SK-N-SH (cell line): Measurements from ENCODE around the gene PPP1R15B. TPM values are rescaled to one million over a fixed set of nuclear protein-coding genes. Genes with fewer than 3 reads are reported as not detected.

ENCODE experiments used
- CTCF ChIA-PET: fragments of 300-600, 350-600 bp; formaldehyde crosslinking; extraction: SDS; loops from one replicate; lab custom pipeline; 2021; lab: Yijun Ruan, JAX
- POLR2A ChIA-PET: fragments of 350-600 bp; sonication (Branson Sonifier 250); formaldehyde crosslinking; extraction: SDS; loops from one replicate; lab custom pipeline; 2020; ENCODE audit warnings: antibody characterized with exemption, inconsistent platforms; lab: Yijun Ruan, JAX
- DNase-seq: peaks from one replicate; pipeline ENCODE4 v3.0.0; 2012
- H2AFZ ChIP-seq: fragments of 200-600 bp; sonication (generic); 2 replicates; pipeline ENCODE4 v1.8.1; 2016; ENCODE audit warnings: antibody characterized with exemption, mild to moderate bottlenecking, low read depth
- H3F3A ChIP-seq: fragments of 200-600 bp; sonication (generic); replicated peaks from 2 replicates; pipeline ENCODE3; 2016; ENCODE audit warnings: antibody characterized with exemption, mild to moderate bottlenecking; ENCODE audit not compliant: insufficient read depth
- H3K27ac ChIP-seq, 2 experiments: fragments of 200-500 bp in 1 of 2; fragments of 200-600 bp in 1 of 2; sonication (Bioruptor generic) in 1 of 2; sonication (generic), shearing (Covaris generic) in 1 of 2; 2 replicates each; pipeline versions ENCODE4 v1.5.1 to v1.6.1; 2014 to 2016; ENCODE audit warnings: low read depth in 2 of 2, inconsistent platforms in 1 of 2, low read length in 1 of 2, mild to moderate bottlenecking in 1 of 2, mixed read lengths in 1 of 2
- H3K27me3 ChIP-seq: fragments of 200-600 bp; sonication (generic), shearing (Covaris generic); 2 replicates; pipeline ENCODE4 v1.6.1; 2016; ENCODE audit warnings: mixed run types; ENCODE audit not compliant: insufficient read depth
- H3K36me3 ChIP-seq, 2 experiments: fragments of 200-500 bp in 1 of 2; fragments of 200-600 bp in 1 of 2; sonication (Bioruptor generic) in 1 of 2; sonication (generic) in 1 of 2; replicated peaks in 1 of 2; 2 replicates each; pipeline versions ENCODE3 to v1.5.1; 2014 to 2016; ENCODE audit warnings: low read length in 1 of 2, mild to moderate bottlenecking in 1 of 2; ENCODE audit not compliant: insufficient read depth in 2 of 2, control insufficient read depth in 1 of 2
- H3K4me1 ChIP-seq, 2 experiments: fragments of 200-500 bp in 1 of 2; fragments of 200-600 bp in 1 of 2; sonication (Bioruptor generic) in 1 of 2; sonication (generic), shearing (Covaris generic) in 1 of 2; 2 replicates each; pipeline versions ENCODE4 v1.5.1 to v1.6.1; 2014 to 2016; ENCODE audit warnings: low read depth in 1 of 2, low read length in 1 of 2, mixed run types in 1 of 2; ENCODE audit not compliant: insufficient read depth in 2 of 2, control insufficient read depth in 1 of 2
- H3K4me2 ChIP-seq: fragments of 200-600 bp; sonication (generic), shearing (Covaris generic); 2 replicates; pipeline ENCODE4 v1.6.1; 2017; ENCODE audit warnings: mixed run types
- H3K4me3 ChIP-seq, 2 experiments: fragments of 200-500 bp in 1 of 2; fragments of 200-600 bp in 1 of 2; sonication (Bioruptor generic) in 1 of 2; sonication (generic), shearing (Covaris generic) in 1 of 2; 2 replicates each; pipeline versions ENCODE4 v1.5.1 to v1.8.1; 2014 to 2016; ENCODE audit warnings: low read depth in 2 of 2, inconsistent platforms in 1 of 2, low read length in 1 of 2, mild to moderate bottlenecking in 1 of 2, mixed read lengths in 1 of 2, moderate library complexity in 1 of 2
- H3K79me2 ChIP-seq: fragments of 200-600 bp; sonication (generic); 2 replicates; pipeline ENCODE4 v1.8.1; 2017; ENCODE audit warnings: mild to moderate bottlenecking; ENCODE audit not compliant: insufficient read depth
- H3K9ac ChIP-seq: fragments of 200-600 bp; sonication (generic); 2 replicates; pipeline ENCODE4 v1.6.1; 2017; ENCODE audit warnings: mixed run types
- H3K9me2 ChIP-seq: fragments of 200-600 bp; sonication (generic); 2 replicates; pipeline ENCODE4 v1.6.1; 2017; ENCODE audit warnings: mixed run types
- H3K9me3 ChIP-seq: fragments of 200-600 bp; sonication (generic); 2 replicates; pipeline ENCODE4 v1.6.1; 2017; ENCODE audit warnings: mixed run types, mild to moderate bottlenecking, moderate library complexity
- H4K20me1 ChIP-seq: fragments of 200-600 bp; sonication (generic); 2 replicates; pipeline ENCODE4 v1.6.1; 2017; ENCODE audit warnings: mild to moderate bottlenecking, mixed run types; ENCODE audit not compliant: insufficient read depth
- ELF1 ChIP-seq: IDR thresholded peaks from 2 replicates; pipeline ENCODE4 v1.4.0; 2012
- EP300 ChIP-seq, 2 experiments: IDR thresholded peaks; 2 replicates each; pipeline versions ENCODE4 v1.4.0 to v1.6.1; 2012; ENCODE audit warnings: borderline replicate concordance in 1 of 2, low read depth in 1 of 2, low read length in 1 of 2
- EZH2phosphoT487 ChIP-seq: fragments of 200-600 bp; sonication (generic); IDR thresholded peaks from 2 replicates; pipeline ENCODE4 v1.6.1; 2017; ENCODE audit warnings: low read depth, mixed run types, mild to moderate bottlenecking, antibody characterized with exemption, moderate library complexity, borderline replicate concordance
- FOSL2 ChIP-seq: IDR thresholded peaks from 2 replicates; pipeline ENCODE4 v1.4.0; 2012; ENCODE audit warnings: low read depth, mild to moderate bottlenecking, moderate library complexity, borderline replicate concordance
- FOXJ3 ChIP-seq: sonication (generic); formaldehyde crosslinking; IDR thresholded peaks from 2 replicates; pipeline ENCODE4 v1.5.1; 2020; ENCODE audit warnings: mild to moderate bottlenecking, missing genetic modification reagents
- FOXM1 ChIP-seq: IDR thresholded peaks from 2 replicates; pipeline ENCODE4 v1.4.0; 2012; ENCODE audit warnings: low read depth, mild to moderate bottlenecking
- GABPA ChIP-seq: IDR thresholded peaks from 2 replicates; pipeline ENCODE4 v1.4.0; 2012; ENCODE audit warnings: low read depth, mild to moderate bottlenecking
- GATA2 ChIP-seq: sonication (generic); formaldehyde crosslinking; IDR thresholded peaks from 2 replicates; pipeline ENCODE4 v1.5.0; 2020; ENCODE audit warnings: mild to moderate bottlenecking, missing genetic modification reagents
- JUND ChIP-seq: IDR thresholded peaks from 2 replicates; pipeline ENCODE4 v1.4.0; 2012
- MEF2A ChIP-seq: IDR thresholded peaks from 2 replicates; pipeline ENCODE4 v1.4.0; 2012; ENCODE audit warnings: low read depth, borderline replicate concordance
- MXI1 ChIP-seq: IDR thresholded peaks from 2 replicates; pipeline ENCODE4 v1.6.1; 2012; ENCODE audit warnings: mild to moderate bottlenecking, low read depth, low read length, improper control_type of control experiment
- NFIC ChIP-seq: IDR thresholded peaks from 2 replicates; pipeline ENCODE4 v1.4.0; 2012; ENCODE audit warnings: borderline replicate concordance
- NRF1 ChIP-seq: IDR thresholded peaks from 2 replicates; pipeline ENCODE4 v1.6.1; 2012; ENCODE audit warnings: low read depth, mild to moderate bottlenecking, low read length
- POLR2AphosphoS5 ChIP-seq: IDR thresholded peaks from 2 replicates; pipeline ENCODE4 v1.6.1; 2012; ENCODE audit warnings: low read depth, low read length
- REST ChIP-seq: IDR thresholded peaks from 2 replicates; pipeline ENCODE4 v1.6.1; 2012; ENCODE audit warnings: mild to moderate bottlenecking, low read depth, low read length, moderate library complexity
- RXRA ChIP-seq: IDR thresholded peaks from 2 replicates; pipeline ENCODE4 v1.4.0; 2012; ENCODE audit warnings: low read depth, mild to moderate bottlenecking, borderline replicate concordance
- SIN3A ChIP-seq: IDR thresholded peaks from 2 replicates; pipeline ENCODE4 v1.6.1; 2012; ENCODE audit warnings: low read depth, mild to moderate bottlenecking, low read length, moderate library complexity, borderline replicate concordance
- SMC3 ChIP-seq: IDR thresholded peaks from 2 replicates; pipeline ENCODE4 v1.6.1; 2012; ENCODE audit warnings: low read depth, low read length, improper control_type of control experiment
- TAF1 ChIP-seq: IDR thresholded peaks from 2 replicates; pipeline ENCODE4 v1.6.1; 2012; ENCODE audit warnings: low read depth, mild to moderate bottlenecking, low read length, moderate library complexity, borderline replicate concordance
- YY1 ChIP-seq: IDR thresholded peaks from 2 replicates; pipeline ENCODE4 v1.4.0; 2012; ENCODE audit warnings: low read depth, mild to moderate bottlenecking
- ZBTB33 ChIP-seq: IDR thresholded peaks from 2 replicates; pipeline ENCODE4 v1.4.0; 2012; ENCODE audit warnings: low read depth, borderline replicate concordance
- WGBS: methylation state at CpG from one replicate; pipeline ENCODE4 v1.1.6; 2017; ENCODE audit warnings: low lambda C conversion rate; 5-methylcytosine and 5-hydroxymethylcytosine counted together
- polyA plus RNA-seq, 3 experiments: library from polyadenylated mRNA; depleted of rRNA; stranded (reverse); fragments of >200 nt; gene quantifications; 2 replicates each; pipeline ENCODE4 v1.2.3, GENCODE V29; 2012
- TF ChIP-seq, protein P1 (sequence below): IDR thresholded peaks from 2 replicates; pipeline ENCODE4 v1.4.0; 2012; ENCODE audit warnings: low read depth
- TF ChIP-seq, protein P2 (sequence below): fragments of 200-600 bp; sonication (generic); IDR thresholded peaks from 2 replicates; pipeline ENCODE4 v1.6.1; 2017; ENCODE audit warnings: antibody characterized with exemption, mild to moderate bottlenecking, moderate library complexity
- TF ChIP-seq, protein P3 (sequence below): IDR thresholded peaks from 2 replicates; pipeline ENCODE4; 2012

Gene PPP1R15B
- polyA plus RNA-seq, 1 of the 3 experiments (the other 2 are of a cell fraction) = 12.1 TPM

DNA sequence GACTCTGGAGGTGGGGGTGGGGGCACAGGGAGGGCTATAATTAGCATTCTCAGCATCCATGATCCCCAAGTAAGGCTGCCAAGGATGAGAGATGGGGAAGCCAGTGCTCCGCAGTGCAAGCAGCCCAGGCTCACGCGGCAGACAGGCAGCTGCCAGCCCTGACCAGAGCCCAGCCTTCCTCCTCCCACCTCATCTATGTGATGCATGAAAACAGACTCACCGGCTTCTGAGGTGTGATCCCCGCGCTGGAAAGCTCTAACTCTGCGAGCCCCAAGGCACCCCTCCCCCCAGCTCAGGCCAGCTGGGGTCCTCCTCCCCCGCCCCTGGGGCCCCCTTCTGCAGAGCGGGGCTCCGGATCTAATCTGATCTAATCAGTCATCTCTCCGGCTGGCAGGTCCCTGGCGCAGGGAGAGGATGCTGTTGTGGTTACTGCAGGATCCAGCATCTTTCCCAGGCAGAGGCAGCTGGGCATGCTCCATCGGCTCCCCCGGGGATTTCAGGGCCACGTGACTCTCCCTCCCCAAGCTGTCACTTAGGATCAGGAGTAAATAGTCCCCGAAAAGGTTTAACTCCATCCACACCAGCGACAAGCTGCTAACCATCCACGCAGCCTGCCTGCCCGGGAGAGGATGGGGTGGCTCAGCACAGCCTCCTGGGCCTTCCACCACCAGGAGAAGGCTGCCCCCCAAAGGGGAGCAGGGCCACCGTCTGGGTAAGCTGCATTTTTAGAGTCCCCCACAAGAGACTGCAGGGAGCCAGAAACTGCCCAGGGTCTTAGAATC, 52.0 kb downstream of the PPP1R15B start, which contains the start of gene PLEKHA6:
TSS of gene PLEKHA6 (minus strand) at position 456 of the 782 bp plus-strand sequence. CDS start 86,202 bp downstream, outside the sequence.
- Histone ChIP-seq H3K27ac (peak within 1 kb of the TSS in 1 of 2 experiments; percentile 90; a peak in 2 of 4 replicates), H3K4me2 (peak within 1 kb of the TSS; percentile 69; the same call in 1 of the 2 replicates), H3K4me3 (peak within 1 kb of the TSS; percentile 9 to 21; a peak in 3 of 4 replicates), H3K9me2 (no peaks in the 10 kb centered on the region), H3K4me1 (peaks cover 4 to 44% of the 10 kb centered on the region in 2 experiments; a peak in 1 of 4 replicates), H3K36me3 (no peaks in the 10 kb centered on the region), H3K27me3 (no peaks in the 10 kb centered on the region), H3F3A (no peaks in the 10 kb centered on the region), H3K9ac (no peak within 1 kb of the TSS), H2AFZ (no peak within 1 kb of the TSS), H3K9me3 (no peaks in the 10 kb centered on the region), H3K79me2 (no peaks in the 10 kb centered on the region), H4K20me1 (no peaks in the 10 kb centered on the region)
- CTCF ChIA-PET = interaction anchor here (0.7 to 8.4 kb wide), 30 partner anchors 11 to 230 kb away, joined by 3 to 338 read pairs (median 6); partner anchors contain the start of genes ETNK2, GOLT1A and REN
- 24% methylated on average over 13 of the region's 20 CpGs for WGBS
- peak; percentile 82 for DNase-seq
- POLR2A ChIA-PET = interaction anchor here (0.7 to 4.2 kb wide), 15 partner anchors 10 to 158 kb away, joined by 3 to 70 read pairs (median 7); no protein-coding TSS in a partner anchor
- TF ChIP-seq FOSL2 (no peak), EP300 (IDR thresholded peaks at IDR 0.05; ENCODE audit: borderline replicate concordance in 1 of 2, low read depth in 1 of 2, low read length in 1 of 2) (peak in 1 of 2 experiments; percentile 89; a peak in 2 of 4 replicates), MEF2A (no peak), TAF1 (no peak), REST (no peak), ELF1 (no peak), GATA2 (CRISPR knock-in tag) (peak; percentile 99), NFIC (no peak), FOXM1 (no peak), GABPA (no peak), YY1 (no peak), POLR2AphosphoS5 (no peak), FOXJ3 (CRISPR knock-in tag) (peak; percentile 92), ZBTB33 (no peak), MXI1 (peak; percentile 98), JUND (no peak), SIN3A (0 out of 2 replicates have a peak, but pooled peaks have one; percentile 56), SMC3 (peak; percentile 60; the same call in 1 of the 2 replicates), EZH2phosphoT487 (no peak), RXRA (no peak), NRF1 (peak; percentile 60; the same call in 1 of the 2 replicates)
- TF ChIP-seq, protein P1, sequence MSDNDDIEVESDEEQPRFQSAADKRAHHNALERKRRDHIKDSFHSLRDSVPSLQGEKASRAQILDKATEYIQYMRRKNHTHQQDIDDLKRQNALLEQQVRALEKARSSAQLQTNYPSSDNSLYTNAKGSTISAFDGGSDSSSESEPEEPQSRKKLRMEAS = peak; percentile 44; the same call in 1 of the 2 replicates
- TF ChIP-seq, protein P2, sequence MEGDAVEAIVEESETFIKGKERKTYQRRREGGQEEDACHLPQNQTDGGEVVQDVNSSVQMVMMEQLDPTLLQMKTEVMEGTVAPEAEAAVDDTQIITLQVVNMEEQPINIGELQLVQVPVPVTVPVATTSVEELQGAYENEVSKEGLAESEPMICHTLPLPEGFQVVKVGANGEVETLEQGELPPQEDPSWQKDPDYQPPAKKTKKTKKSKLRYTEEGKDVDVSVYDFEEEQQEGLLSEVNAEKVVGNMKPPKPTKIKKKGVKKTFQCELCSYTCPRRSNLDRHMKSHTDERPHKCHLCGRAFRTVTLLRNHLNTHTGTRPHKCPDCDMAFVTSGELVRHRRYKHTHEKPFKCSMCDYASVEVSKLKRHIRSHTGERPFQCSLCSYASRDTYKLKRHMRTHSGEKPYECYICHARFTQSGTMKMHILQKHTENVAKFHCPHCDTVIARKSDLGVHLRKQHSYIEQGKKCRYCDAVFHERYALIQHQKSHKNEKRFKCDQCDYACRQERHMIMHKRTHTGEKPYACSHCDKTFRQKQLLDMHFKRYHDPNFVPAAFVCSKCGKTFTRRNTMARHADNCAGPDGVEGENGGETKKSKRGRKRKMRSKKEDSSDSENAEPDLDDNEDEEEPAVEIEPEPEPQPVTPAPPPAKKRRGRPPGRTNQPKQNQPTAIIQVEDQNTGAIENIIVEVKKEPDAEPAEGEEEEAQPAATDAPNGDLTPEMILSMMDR = peak; percentile 26
- TF ChIP-seq, protein P3, sequence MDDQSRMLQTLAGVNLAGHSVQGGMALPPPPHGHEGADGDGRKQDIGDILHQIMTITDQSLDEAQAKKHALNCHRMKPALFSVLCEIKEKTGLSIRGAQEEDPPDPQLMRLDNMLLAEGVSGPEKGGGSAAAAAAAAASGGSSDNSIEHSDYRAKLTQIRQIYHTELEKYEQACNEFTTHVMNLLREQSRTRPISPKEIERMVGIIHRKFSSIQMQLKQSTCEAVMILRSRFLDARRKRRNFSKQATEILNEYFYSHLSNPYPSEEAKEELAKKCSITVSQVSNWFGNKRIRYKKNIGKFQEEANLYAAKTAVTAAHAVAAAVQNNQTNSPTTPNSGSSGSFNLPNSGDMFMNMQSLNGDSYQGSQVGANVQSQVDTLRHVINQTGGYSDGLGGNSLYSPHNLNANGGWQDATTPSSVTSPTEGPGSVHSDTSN = peak; percentile 63; the same call in 1 of the 2 replicates
